H1 (cell line): ENCODE results near the gene PXDN. TPM values are rescaled to one million over a fixed set of nuclear protein-coding genes. Genes with fewer than 3 reads are reported as not detected.

Experiments used
- CEBPB ChIP-seq: IDR thresholded peaks from 2 replicates; pipeline ENCODE4 v1.6.1; 2012; ENCODE audit warnings: low read depth, low read length
- CHD2 ChIP-seq: IDR thresholded peaks from 2 replicates; pipeline ENCODE4 v1.6.1; 2012; ENCODE audit warnings: low read length, improper control_type of control experiment
- CHD7 ChIP-seq: fragments of 300-600 bp; sonication (generic); IDR thresholded peaks from 2 replicates; pipeline ENCODE4 v1.7.1; 2012; ENCODE audit warnings: low read length, moderate library complexity, mild to moderate bottlenecking, inconsistent platforms; ENCODE audit not compliant: insufficient replicate concordance
- EGR1 ChIP-seq: IDR thresholded peaks from 2 replicates; pipeline ENCODE4 v1.6.1; 2011; ENCODE audit warnings: low read depth, low read length, borderline replicate concordance
- EZH2 ChIP-seq: fragments of 200-600 bp; sonication (generic); IDR thresholded peaks from 2 replicates; pipeline ENCODE4 v1.7.1; 2012; ENCODE audit warnings: low read depth, mild to moderate bottlenecking, moderate library complexity, low read length, inconsistent platforms; ENCODE audit not compliant: severe bottlenecking
- JUND ChIP-seq: IDR thresholded peaks from 2 replicates; pipeline ENCODE4 v1.6.1; 2011; ENCODE audit warnings: mild to moderate bottlenecking, improper control_type of control experiment, low read length
- MAFK ChIP-seq: IDR thresholded peaks from 2 replicates; pipeline ENCODE4 v1.6.1; 2012; ENCODE audit warnings: low read depth, mild to moderate bottlenecking, improper control_type of control experiment, low read length
- RNF2 ChIP-seq: fragments of 200-900, 300-1000 bp; sonication (generic); IDR thresholded peaks from 2 replicates; pipeline ENCODE4 v1.7.1; 2016; ENCODE audit warnings: borderline replicate concordance, low read depth, mild to moderate bottlenecking, antibody characterized with exemption, low read length; ENCODE audit not compliant: poor library complexity, severe bottlenecking; ENCODE audit errors: missing control alignments
- SP4 ChIP-seq: IDR thresholded peaks from 2 replicates; pipeline ENCODE4 v1.6.1; 2012; ENCODE audit warnings: low read length, inconsistent platforms
- polyA plus RNA-seq, 7 experiments: library from polyadenylated mRNA; depleted of rRNA in 3 of 7; stranded (reverse) in 5 of 7; unstranded in 2 of 7; fragments of >200 nt in 5 of 7; fragments of 200-250 nt in 2 of 7; gene quantifications; 1 replicate in 5 of 7; 2 replicates in 1 of 7; 4 replicates in 1 of 7; pipeline versions ENCODE4 v1.2.1 to v1.2.3, GENCODE V29; 2011 to 2013; ENCODE audit warnings: missing spikeins in 2 of 7, mixed read lengths in 2 of 7
- total RNA-seq: library from RNA; stranded (reverse); fragmentation: NEBNext Ultra II Directional; extraction: Animal tissue kit (Norgen Biotek cat#: 25700); gene quantifications from 2 replicates; pipeline ENCODE4 v1.2.1, GENCODE V29; 2021

Gene PXDN
- total and polyA plus RNA-seq, 2 of the 8 experiments (the other 6 are each of a cell fraction or from before 2014, with no cell fraction given) = 104 to 141 TPM

- TF ChIP-seq CHD7 (no peak), SP4 (no peak), CHD2 (no peak), MAFK (no peak), CEBPB (no peak), JUND (no peak), EZH2 (no peak), RNF2 (no peak), EGR1 (no peak)
These were observed 10.3 kb upstream of the PXDN start (continued) for GRCh38 chr2:1754461-1755170.
